ENCODE measurements around the gene UBAP2L.
"Not testable (repeated sequence)": the region's sequence is repeated elsewhere in the genome, so short reads cannot be mapped to it uniquely, and the experiment has no call there.

UBAP2L gene

DNA sequence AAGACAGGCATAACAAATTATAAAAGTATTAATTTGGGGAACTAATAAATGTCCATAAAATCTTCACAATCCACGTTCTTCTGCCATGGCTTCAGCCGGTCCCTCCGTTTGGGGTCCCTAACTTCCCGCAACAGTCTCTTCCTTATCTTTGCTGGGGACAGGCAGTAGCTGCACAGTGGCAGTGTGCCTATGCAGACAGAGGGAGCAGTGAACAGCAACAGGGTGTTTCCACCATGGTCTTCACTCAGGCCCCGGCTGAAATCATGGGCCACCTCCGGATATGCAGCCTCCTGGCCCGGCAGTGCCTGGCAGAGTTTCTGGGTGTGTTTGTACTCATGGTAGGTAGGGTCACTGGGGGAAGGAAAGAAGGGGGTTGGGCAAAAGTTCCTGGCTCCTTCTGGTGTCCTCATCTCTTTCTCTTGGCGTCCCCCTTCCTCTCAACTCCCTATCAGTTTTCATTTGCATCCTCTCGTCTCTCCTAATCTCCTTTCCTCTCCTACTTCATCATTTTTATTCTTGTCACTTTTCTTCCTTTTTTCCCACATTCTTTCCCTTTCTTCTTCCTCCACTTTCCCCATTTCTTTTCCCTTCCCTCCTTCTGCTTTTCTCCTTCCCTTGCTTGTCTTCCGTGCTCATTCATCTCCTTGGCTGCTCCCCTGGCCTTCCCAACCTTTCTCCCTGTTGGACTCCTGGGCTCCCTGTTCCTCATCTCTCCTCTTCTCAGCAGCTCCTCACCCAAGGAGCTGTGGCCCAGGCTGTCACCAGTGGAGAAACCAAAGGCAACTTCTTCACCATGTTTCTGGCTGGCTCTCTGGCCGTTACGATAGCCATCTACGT, 91.7 kb downstream of the UBAP2L start:
- DNase-seq: not testable (repeated sequence)

DNA sequence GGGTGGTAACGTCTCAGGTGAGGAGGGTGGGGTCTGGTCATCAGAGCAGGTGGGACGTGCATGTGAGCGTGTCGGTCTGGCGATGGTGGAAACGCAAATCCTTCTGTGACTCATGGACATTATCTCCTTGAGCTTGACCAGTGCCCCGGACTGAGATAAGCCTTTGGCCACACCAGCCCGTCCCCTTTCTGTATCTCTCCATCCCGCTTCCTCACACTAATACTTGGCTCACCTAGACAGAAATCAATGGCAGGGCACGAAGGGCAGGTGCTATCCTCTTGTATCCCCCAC, 92.3 kb downstream of the UBAP2L start:
- no peak for DNase-seq

DNA sequence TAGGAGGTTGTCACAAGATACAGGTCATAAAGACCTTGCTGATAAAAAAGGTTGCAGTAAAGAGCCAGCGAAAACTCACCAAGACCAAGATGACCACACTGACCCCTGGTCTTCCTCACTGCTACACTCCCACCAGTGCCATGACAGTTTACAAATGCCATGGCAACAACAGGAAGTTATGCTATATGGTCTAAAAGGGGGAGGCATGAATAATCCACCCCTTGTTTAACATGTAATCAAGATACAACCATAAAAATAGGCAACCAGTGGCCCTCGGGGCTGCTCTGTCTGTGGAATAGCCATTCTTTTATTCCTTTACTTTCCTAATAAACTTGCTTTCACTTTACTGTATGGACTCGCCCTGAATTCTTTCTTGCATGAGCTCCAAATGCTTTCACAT, 93.5 kb downstream of the UBAP2L start:
- not testable (repeated sequence) for DNase-seq

DNA sequence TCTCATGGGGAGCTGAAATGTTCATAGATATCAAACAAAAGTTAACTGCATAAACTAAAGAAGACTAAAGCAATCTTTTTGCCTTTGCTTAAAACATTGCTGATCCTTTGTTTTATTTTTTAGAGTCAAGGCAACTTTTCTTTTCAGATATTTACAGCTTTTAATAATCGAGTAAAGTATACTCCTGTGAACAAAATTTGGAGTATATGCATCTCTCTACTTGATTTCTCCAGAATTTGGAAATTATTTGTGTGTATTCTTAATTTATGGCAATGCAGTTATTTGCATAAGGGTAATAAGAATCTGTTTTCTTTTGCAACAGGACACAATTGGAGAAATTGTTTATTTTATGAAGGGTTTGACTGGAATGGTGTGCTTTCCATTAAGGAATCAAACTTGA, 95.9 kb downstream of the UBAP2L start:
- no peak for DNase-seq

DNA sequence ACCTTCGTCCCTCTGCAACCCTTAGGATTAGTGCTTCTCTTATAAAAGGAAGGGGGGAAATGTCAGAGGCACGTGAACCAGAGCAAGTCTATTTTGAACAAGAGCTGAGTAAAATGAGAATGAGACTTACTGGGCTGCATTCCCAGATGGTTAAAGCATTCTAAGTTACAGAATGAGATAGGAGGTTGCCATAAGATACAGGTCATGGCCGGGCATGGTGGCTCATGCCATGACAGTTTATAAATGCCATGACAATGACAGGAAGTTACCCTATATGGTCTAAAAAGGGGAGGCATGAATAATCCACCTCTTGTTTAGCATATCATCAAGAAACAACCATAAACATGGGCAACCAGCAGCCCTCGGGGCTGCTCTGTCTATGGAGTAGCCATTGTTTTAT, 97.6 kb downstream of the UBAP2L start:
- DNase-seq: no peak
